Retina (tissue), 1 donor: ENCODE measurements around the gene MYO1D.

ENCODE experiments used
- DNase-seq: peaks from one replicate; pipeline ENCODE4 v3.0.0-alpha.2; 2016

Gene MYO1D

DNA sequence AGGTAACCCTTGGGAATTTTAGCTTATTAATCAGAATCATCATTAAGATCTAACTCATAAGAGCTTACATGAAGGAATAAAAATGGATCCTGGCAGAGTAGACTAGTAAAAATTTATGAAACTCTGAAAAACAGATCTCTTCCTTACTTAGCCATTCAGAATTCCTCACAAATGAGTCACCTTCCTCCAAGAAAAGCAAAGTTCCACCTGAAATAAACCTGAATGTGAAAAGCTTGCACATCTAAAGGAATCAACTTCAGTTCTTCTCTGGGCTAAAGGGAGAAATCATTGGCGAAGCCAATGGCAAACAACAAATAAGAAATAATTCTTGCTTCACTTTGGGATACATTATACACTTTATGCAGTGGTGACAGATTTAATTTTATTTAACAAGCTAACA, 22.7 kb downstream of the MYO1D start:
- DNase-seq, result no peak

GRCh38 chr17:32852811-32853210, 24.1 kb downstream of the MYO1D start:
- no peak for DNase-seq

GRCh38 chr17:32849879-32850278, 27.0 kb downstream of the MYO1D start:
- DNase-seq, result no peak

- no peak for DNase-seq
Measured at GRCh38 chr17:32847977-32848376, 28.9 kb downstream of the MYO1D start.

GRCh38 chr17:32846143-32846542, 30.8 kb downstream of the MYO1D start:
- DNase-seq, result no peak

GRCh38 chr17:32840241-32840640, 36.7 kb downstream of the MYO1D start:
- no peak for DNase-seq

DNA sequence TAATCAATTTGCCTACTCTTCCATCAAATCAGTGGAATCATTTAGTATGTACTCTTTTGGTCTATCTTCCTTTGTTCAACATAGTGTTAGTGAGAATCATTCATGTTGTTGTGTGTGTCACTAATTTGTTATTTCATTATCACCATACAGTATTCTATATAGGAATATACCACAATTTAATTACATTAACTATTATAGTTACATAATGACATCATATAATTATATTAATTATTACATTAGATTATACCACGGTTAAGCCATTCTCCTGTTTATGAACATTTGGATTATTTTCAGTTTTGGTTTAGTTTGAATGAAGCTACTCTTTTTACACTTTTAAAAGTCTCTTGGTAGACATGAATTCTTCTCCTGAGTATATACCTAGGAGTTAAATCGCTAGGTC, 40.4 kb downstream of the MYO1D start:
- no peak for DNase-seq

DNA sequence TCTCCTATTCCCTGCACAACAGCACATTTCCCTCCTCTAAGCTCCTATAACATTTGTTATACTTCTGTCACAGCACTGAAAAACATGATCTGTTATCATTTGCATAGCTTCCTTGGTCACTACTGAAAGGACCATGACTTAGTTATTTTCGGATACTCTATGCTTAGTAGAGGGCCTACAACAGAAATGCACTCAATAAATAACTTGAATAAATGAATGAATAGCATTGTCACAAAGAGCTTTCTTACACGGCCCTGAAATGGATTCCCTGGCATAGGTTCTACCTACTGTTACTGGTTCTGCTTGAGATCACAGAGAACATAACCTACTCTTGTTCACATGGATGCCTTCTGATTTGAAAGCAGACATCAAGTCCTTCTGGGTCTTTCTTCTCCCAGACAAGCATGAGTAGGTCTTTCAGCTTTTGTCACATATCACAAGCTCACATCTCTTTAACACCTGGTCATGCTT, 41.6 kb downstream of the MYO1D start:
- no peak for DNase-seq

- DNase-seq, result no peak
Measured at GRCh38 chr17:32834104-32834503, 42.8 kb downstream of the MYO1D start.

GRCh38 chr17:32833526-32833925, 43.4 kb downstream of the MYO1D start:
- no peak for DNase-seq

GRCh38 chr17:32833076-32833475, 43.8 kb downstream of the MYO1D start:
- no peak for DNase-seq

DNA sequence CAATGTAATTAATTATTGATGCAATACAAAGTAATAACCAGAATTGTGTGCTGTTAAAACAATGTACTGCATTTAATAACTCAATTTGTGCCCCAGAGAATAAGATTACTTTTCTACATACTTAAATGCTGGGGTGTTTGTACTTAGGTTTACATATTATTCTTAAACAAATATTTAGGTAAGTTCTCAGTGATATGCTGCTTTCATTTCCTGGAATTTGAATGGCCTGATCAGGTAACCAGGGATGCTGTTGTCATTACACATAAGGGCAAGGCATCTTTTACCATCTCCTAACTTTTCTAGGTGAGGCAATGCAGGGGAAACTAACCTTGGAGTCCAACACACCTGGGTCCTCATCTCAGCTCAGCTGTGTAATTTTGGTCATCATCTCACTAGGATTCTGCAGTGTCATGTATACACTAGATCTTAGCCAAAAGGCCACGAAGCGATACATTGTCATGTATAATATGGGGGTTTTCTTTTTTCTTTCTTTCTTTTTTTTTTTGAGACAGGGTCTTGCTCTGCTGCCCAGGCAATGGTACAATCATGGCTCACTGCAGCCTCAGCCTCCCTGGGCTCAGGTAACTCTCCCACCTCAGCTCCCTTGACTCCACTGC, 45.2 kb downstream of the MYO1D start:
- no peak for DNase-seq

DNA sequence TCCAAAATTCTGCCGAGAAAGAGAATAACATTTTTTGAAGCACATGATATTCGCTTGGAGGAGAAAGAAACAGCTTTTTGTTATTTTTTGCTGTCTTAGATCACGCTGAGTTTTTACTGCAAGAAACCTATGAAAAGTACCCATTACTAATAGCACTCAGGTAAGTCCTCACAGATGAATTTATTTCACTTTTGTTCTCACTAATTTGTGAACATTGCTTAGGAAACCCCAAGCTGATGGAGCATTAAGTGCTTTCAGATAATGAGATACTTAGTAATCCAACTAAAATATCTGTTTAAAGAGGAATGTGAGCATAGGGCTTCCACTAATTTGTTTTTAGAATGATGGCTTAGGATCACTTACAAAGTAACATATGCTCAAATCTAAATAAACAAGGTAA, 45.7 kb downstream of the MYO1D start:
- DNase-seq, result no peak

DNA sequence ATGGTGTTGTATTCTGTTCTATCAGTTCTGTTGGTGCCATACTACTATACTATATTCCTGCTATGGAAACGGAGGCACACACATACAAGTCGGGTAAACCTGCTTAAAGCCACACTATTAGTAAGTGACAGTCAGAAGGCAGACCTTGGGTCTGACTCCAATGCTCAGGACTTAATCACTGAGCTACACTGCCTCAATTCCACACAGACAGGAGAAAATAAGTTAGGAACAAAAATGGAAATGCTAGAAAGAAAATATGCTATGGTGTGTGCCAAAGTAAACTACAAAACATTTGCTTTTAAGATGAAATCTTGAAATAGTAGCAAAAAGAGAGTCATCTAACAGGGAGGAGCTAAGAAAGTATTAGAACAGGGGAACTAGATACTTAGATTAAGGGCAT, 48.1 kb downstream of the MYO1D start:
- DNase-seq, result no peak

- no peak for DNase-seq
Measured at GRCh38 chr17:32827227-32827626, 49.7 kb downstream of the MYO1D start.

GRCh38 chr17:32826076-32826475, 50.8 kb downstream of the MYO1D start:
- DNase-seq, result no peak

- no peak for DNase-seq
Measured at GRCh38 chr17:32824334-32824733, 52.6 kb downstream of the MYO1D start.

DNA sequence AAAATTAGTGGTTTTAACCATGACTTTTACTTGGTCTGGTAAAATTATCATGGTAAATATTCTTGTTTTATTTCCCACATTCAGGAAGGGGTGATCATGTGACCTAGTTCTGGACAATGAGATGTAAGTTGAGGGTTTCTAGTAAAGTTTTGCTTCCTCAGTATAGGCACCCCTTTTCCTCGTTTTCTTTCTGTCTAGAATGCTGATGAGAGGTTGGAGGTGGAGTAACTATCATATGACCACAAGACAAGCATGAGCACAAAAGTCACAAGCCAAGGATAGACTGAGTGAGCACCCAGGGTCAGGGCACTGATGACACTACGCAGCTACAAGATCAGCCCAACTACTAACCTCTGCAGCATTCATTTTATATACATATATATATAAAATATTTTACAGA, 53.9 kb downstream of the MYO1D start:
- DNase-seq, result no peak

DNA sequence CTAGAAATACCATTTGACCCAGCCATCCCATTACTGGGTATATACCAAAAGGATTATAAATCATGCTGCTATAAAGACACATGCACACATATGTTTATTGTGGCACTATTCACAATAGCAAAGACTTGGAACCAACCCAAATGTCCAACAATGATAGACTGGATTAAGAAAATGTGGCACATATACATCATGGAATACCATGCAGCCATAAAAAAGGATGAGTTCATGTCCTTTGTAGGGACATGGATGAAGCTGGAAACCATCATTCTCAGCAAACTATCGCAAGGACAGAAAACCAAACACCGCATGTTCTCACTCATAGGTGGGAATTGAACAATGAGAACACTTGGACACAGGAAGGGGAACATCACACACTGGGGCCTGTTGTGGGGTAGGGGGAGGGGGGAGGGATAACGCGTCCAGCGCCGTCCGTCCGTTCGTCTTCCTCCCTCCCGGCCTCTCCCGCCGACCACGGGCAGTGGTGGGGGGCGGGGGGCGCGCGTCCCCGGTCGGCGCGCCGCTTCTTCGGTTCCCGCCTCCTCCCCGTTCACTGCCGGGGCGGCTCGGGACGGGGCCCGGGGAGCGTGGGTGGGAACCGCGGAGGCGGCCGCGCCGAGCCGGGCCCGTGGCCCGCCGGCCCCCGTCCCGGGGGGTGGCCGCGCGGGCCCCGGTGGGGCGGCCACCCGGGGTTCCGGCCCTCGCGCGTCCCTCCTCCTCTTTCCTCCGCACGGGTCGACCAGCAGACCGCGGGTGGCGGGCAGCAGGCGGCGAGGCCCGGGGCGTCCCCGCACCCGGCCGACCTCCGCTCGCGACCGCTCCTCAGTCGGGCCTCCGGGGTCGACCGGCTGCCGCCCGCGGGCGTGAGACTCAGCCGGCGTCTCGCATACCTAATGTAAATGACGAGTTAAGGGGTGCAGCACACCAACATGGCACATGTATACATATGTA, 54.7 kb downstream of the MYO1D start:
- peak; percentile 27 for DNase-seq

DNA sequence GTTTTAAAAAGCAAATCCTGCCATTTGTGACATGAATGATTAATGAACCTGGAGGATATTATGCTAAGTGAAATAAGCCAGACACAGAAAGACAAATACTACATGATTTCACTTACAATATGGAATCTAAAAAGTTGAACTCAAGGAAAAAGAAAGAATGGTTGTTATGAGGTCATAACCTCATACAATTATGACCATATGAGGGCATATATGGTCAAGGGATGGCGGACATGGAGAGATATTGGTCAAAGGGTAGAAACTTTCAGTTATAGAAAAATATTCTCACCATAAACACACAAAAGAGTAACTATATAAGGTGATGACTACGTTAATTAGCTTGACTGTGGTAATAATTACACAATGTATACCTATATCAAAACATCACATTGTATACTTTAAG, 56.5 kb downstream of the MYO1D start:
- DNase-seq, result no peak

GRCh38 chr17:32819787-32820186, 57.1 kb downstream of the MYO1D start:
- DNase-seq, result no peak

GRCh38 chr17:32819035-32819434, 57.9 kb downstream of the MYO1D start:
- DNase-seq, result no peak

- no peak for DNase-seq
Measured at GRCh38 chr17:32815460-32815859, 61.5 kb downstream of the MYO1D start.

GRCh38 chr17:32814836-32815235, 62.1 kb downstream of the MYO1D start:
- no peak for DNase-seq
